DMS153 (cell line): Measurements from ENCODE around the gene FBL.

Experiments
- DNase-seq: peaks from one replicate; lab custom pipeline; 2025; lab: John Stamatoyannopoulos, UW

The FBL gene

DNA sequence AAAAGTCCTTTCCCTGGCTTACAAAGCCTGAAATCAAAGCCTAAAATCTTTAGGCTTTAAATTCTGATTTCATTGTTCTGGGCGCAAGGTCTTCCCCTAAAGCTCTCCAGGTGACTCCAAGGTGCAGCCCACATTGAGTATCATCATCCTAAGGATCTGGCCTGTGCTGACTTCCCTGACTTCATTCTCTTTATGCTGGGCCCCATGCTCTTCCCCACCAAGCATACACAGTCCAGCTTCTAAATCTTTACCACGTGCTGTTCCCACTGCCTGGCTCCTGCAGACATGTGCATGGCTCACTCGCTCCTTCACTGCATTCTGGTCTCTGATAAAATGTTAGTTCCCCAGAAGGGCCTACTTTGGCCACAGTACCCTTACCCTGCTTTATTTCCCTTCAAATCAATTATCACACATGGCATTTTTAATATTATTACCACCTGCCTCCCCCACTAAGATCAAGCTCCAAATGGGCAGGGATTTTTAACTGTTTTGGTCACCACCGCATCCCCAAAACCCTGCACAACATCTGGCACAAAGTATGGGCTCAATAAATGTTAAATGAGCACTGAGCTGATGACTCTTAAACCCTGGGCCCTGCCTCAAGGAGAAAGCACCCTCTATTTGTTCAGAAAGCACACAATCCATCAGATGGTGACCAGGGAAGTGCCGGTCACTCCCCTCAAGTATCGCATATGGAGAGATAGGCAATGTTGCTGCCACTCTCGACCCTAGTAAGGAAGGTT is 3.3 kb downstream of the FBL start:
- no peak for DNase-seq

DNA sequence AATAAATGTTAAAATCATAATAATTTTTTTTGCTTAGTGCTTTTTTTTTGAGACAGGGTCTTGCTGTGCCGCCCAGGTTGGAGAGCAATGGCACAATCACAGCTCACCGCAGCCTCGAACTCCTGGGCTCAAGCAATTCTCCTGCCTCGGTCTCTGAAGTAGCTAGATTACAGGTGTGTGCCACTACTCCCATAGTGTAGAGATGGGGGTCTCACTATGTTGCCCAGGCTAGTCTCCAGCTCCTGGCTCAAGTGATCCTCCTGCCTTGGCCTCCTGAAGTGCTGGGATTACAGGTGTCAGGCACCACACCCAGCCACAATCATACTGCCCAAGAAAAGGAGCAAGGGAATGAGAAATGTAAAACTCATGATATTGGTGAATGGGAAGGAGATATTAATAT is 5.1 kb downstream of the FBL start:
- no peak for DNase-seq

DNA sequence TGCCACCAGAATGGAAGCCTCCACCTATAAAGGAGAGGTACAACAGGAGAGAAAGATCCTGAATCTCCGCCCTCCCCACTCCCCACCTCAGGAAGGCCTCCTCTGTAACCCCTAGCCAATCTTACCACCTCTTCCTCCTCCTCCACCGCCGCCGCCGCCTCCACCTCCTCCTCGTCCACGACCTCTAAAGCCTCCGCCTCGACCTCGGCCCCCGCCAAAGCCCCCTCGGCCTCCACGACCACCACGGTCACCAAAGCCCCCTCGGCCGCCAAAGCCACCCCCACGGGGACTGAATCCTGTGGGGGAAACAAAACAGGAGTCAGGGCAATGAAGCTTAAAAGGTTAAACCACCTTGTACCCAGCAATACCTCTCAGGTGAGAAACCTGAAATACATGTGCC is 5.7 kb downstream of the FBL start:
- DNase-seq: no peak

DNA sequence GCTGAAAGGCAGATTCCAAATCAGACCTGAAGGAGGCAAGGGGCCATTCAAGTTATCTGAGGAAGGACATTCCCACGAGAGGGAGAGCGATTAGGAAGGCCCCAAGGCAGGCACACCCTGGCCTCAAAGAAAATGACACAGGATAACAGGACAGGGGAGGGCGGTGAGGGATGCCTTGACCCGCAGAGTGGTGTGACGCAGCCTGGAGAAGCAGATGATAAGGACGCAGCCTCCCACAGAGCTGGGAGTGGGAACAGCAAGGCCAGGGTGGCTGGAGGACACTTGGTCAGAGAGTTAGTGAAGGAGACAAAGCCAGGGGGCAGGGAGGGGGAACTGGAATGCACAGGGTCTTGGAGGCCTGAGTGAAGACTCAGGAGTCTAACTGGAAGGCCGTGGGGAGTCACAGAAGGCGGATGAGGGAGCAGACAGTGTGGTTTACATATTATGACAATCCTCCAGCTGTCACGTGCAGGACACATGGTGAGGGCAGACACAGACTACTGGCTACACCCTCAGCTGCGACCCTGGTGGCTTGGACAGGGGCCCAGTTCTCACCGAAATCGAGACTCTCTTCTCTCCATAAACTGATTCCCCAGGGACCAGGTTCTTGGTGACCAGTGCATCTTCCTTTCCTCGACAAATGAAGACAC is 6.4 kb downstream of the FBL start:
- no peak for DNase-seq

DNA sequence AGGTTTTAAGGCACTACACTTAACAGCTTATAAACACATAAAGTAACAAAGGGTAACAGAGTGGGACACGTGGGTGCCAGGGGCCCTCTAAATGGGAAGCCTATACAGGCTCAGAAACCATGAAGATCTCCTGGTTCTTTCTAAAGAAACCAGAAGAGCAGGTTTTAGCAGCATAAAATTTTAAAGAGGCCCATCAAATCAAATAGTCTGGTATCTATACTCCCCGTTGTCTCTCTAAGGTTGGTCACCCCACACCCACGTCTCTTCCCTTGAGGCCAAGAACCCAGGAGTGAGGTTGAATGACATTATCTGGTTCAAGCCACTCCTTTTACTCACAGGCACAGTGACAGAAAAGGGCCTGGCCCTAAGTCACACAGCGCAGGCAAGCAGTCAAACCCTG is 7.6 kb downstream of the FBL start:
- DNase-seq: no peak

DNA sequence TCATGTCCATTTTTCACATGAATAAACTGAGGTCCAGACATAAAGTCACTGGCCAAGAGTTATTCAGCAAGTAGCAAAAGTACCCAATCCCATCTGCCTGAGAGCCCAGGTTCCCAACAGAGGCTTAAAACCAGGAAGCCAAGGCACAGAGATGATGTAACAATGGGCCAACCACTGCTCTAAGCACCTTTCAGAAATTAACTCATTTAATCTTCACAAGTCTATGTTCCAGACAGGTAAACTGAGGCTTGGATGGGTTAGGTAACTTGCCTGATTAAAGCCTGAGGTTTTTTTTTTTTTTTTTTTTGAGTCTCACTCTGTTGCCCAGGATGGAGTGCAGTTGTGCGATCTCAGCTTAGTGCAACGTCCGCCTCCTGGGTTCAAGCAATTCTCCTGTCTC is 8.2 kb downstream of the FBL start:
- no peak for DNase-seq

DNA sequence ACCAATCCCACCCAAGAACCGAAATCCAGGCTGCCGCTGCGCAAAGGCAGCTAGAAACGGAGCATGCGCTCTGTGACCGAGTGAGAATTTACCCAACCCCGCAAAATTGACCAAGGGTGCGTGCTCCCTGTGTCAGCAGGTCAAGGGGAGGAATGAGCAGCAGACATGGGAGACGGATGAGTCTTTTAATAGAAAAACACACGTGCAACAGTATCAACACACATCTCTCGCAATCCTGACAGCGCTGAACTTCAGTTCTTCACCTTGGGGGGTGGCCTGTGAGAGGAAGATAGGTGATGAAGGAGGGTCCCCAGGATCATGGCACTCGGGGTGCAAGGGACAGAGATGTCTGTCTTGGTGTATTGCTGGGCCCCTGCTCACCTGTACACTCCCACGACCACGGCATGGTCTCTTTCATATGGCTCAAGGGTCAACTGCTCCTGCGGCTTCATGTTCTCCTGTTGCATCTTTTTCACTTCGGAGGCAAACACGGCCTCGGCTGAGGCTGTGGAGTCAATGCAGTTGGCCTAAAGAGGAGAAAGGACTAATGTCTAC is 11.8 kb downstream of the FBL start:
- DNase-seq: no peak

DNA sequence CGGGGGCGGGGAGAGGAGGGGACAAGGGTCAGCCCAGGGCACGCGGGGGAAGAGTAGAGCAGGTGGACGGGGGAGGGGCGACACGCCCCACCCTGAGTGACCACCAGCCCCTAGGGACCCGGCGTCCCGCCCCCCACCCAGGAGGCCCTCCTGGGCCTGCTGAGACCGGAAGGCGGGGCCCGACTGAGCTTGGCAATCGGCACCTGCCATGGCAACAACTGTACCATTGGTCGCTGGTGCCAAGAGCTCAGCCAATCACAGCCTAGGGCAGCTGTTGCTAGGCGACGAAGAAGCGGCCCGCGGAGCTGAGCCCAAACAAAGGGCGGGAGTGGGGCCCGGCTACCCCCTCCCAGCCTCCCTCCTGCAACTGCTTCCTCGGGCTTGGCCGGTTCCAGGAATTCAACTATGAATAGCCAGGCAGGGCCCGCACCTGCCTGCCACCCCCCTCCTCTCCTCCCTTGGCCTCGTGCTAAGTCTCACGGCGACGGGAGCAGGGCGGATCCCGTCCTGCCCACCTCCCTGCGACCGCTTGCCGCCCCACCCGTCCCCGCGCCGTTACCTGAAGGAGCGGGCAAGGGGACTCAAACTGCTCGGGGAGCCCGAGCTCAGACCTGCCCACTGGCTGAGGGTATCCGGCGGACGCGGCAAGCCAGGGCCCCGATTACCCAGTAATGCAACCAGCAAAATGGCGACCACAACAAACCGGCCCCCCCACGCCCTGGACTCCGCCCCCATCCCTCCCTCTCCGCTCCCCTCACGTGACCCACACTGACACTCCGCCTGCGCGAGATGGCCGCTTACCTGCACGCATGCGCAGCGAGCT is 12.5 kb downstream of the FBL start, which contains the start of gene DYRK1B:
DYRK1B (minus strand) TSS at position 699 of the 823 bp plus-strand sequence. CDS start 2,295 bp downstream, outside the sequence.
- peak; percentile 93 for DNase-seq

DNA sequence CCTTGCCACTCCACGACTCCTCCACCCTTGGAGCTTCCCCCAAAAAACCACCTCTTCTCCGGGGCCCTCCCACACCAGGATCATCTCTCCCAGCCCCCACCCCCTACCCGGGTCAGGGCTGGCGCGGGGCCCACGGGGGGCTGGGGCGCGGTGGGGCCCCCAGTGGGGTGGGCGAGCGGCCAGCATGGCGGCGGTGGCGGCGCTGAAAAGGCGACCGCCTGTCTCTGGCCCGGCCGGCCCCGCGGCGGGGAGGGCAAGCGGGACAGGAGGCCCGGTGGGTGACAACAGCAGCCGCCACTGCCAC is 13.1 kb downstream of the FBL start:
- no peak for DNase-seq

DNA sequence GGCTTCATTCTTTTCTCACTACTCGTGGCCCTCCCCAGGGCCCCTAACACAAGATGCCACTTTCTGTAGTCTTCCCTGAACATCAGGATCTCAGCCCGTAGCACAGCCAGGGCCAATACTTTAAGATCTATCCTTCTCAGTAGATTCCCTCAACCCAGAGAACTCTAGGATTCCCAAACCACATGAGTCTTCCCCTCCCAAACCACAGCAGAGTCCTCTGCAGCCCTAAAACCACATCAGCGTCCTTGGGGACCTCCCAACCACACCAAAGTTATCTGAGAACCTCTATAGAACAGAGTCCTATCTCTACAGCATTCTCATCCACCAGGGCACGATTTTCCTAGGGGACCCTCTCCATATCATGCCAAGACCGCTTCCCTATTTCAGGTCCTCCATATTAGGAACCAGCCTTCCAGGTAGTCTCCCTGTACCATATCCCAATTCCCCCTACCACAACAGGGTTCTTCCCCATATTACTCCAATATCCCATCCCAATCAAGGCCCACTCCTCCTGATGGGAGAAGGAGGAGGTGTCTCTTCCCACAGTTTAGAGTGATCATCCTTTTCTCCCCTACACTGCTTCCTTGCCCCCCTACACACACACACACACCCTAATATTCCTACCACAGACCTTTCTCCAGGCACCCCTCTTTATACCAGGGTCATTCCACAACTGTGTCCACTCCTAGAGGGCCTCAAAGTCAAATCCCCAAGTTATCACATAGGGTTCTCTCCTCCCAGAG is 13.7 kb downstream of the FBL start:
- DNase-seq: no peak

DNA sequence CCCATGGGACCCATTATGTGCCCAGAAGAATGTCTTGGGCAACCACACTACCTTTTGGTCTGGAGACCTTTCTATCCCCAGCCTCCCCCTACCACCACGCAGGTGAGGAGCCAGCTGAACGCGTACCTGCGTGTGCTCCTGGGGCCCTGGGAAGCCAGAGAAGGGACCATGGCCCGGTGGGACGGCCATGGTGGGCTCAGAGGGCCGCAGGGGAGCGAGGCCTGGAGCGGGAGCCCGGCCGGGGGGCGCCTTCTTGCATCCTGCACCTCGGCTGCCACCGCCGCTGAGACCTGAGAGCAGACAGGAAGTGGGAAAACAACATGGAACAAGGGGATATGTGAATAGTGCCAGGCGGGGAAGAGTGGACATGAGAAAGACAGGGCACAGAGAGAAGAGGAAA is 14.5 kb downstream of the FBL start:
- DNase-seq: no peak

DNA sequence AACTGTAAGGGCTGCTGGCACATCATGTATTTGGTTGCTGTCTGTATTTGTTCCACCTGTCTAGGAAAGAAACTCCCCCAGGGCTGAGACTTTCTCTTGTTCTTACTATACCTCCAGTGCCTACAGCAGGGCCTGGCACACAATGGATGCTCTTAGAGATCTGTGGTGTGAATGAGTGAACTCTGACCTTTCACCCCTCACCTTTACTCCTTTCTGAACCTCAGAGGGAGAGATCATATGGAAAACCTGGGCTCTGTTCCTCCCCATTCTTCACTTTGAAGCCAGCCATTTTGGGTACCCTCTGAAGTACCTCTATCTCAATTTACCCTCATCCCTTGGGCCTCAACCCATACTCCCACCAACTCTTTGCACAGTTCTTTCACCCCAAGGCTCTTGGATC is 15.3 kb downstream of the FBL start:
- no peak for DNase-seq

DNA sequence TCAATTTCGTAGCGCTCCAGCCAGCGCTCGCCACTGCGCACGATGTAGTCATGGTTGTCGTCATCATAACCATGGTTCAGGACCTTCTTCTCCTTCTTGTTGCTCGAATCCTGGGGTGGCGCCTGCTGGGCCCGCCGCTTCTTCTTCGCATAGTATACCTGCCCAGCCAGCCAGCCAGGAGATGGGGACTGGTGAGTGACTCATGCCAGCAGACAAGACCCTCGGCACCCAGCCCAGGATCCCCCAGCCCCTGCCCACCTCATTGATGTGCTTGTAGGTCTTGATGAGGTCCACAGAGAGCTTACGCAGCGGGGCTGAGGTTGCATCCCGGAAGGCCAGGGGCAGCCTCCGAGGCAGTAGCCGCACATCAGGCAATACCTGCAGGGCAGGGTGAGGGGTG is 15.8 kb downstream of the FBL start:
- no peak for DNase-seq

DNA sequence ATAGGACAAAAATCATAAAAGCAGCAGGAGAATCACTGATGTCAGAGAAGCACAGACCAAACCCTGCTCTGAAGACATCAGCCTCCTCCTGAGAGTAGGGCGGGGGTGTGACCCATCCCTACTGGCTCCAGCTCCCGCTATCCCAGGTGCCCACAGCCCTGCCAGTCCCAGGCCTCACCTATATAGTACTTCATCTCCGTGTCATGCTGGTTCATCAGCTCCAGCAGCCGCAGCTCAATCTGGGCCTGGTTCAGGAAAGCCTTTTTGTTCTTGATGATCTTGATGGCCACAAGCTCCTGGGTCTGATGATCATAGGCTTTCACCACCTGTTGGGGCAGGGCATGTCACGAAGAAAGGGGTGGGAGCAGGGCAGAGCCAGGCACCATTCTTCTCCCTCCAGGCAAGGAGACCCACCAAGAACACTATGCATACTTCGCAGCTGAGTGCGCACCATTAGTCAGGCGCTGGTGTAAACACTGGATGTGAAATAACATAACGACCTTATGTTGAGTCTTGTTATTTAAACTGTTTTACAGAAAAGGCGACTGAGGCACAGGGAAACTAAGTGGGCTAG is 16.4 kb downstream of the FBL start:
- DNase-seq: no peak

DNA sequence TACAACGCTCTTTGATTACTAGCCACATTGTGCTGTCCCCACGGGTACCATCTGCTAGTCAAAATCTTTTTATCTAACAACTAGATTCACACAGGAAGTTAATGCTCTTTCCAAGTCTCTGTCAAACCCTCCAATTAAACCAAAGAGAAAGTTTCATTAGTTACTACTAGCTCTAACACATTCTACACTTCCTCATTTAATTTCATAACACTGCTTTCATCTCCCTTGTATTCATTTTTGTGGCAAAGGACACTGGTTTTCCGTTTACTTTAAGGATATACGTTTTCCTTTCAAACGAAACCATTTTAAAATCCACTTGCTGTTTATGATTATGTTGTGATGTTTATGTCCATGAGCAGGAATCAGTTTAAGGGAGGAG is 17.5 kb downstream of the FBL start:
- no peak for DNase-seq

DNA sequence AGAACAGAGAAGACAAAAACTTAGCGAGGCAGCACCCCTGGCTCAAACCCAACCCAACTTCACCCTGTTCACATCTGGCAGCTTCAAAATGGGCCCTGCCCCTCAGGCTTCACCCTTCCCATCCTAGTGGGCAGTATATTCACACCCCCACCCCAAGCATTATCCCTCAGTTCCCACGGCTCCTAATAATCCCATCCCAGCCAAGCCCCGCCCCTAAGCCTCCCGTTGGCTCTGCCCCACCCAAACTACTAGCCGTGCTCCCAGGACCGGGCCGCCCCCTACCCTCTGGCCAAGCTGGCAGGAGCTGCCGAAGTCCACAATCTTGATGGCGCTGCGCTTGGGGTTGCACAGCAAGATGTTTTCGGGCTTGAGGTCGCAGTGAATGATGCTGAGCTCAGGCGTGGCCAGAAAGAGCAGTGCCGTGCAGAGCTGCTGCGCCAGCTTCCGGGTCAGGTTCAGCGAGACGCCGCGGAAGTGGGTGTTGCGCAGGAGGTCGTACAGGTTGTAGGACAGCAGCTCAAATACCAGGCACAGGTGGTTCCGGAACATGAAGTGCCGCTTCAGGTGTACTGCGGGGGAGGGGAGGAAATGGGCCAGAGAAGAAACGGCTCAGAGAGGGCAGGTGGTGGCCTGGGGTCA is 18.0 kb downstream of the FBL start:
- DNase-seq: peak; percentile 85

DNA sequence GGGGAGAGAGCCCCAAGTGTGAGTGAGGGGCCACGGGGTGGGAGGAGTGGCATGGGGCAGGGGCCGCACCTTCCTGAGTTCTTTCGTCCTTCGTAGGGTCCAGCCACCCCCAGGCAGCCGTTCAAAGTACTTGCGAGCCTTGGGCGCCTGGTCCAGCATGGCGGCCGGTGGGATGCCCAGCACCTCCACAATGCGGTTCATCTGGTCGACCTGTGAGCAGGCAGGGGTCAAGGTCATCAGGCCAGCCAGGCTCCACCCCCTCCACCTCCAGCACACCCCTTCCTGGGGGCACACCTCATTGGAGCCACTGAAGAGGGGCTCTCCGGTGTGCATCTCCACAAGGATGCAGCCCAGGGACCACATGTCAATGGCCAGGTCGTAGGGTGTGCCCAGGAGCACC is 19.0 kb downstream of the FBL start:
- DNase-seq: no peak

DNA sequence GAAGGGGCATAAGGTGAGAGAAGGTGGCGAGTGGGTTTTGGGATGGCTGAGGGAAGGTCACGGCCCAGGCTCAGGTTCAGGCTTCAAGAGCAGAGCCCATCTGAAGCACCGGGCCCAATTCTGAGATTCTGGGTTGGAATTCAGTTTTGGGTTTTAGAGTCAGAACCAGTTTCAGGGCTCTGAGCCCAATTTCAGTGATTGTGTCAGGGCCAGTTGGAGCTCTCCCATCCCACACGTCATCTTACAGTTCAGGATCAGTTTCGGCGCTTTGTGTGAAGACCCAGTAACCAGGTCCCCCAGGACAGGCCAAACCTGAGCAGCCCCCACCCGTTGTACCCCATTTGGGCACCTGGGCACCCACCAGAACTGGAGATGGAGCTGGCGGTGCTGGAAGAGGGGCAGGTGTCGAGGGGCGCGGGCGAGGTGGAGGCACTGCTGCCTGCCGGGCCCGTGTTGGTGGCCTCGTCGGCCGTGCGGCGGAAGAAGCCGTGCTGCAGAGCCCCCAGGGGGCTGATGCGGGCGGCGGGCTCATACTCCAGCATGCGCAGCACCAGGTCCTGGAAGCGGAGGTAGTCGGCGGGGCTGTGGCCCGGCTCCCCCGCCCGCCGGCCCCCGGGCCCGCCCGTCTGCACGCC is 19.8 kb downstream of the FBL start:
- DNase-seq: no peak

DNA sequence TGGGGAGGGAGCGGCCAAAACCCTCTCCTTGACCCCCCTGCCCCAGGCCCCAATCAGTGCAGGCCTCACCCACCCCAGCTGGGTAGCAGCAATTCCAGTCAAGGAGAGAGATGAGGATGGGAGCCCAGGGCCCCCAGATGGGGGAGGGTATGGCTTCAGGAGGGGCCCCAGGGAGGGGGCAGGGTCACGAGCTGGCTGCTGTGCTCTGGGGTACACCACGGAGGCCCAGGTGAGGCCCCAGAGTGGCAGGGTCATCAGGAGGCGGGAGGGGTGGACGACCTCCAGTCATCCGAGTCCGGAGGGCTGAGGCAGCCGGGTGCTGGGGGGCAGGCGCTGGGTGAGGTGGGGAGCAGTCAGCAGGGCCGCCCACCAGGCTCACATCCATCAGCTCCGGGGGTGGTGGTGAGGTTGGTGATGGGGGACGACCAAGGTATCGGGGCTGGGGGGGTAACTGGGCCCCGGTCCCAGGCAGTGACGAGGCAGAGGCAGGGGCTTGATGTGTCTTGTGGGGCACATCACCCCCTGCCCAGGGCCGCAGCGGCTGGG is 20.6 kb downstream of the FBL start:
- DNase-seq: no peak

DNA sequence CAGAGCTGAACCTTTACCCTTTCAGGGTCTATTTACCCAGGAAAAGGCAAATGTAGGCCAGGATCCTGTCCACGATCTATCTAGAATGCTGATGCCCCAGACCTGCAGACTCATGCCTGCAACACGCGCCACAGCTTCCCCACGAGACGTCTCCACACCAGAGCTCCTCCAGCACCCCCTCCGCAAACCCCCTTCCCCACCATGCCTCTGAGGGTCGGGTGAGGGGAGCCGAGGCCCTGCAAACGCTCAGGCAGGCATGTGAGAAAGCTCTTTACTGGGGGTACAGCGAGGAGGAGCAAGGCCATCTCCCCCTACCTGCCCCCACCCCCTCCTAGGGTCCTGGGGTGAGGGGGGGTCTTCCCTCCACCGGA is 21.1 kb downstream of the FBL start:
- DNase-seq: no peak
